Adrenal gland (tissue), 12 donors: ENCODE measurements around the gene PTPA. TPM values are rescaled to one million over a fixed set of nuclear protein-coding genes. Genes with fewer than 3 reads are reported as not detected.

Source experiments
- DNase-seq, 7 donors: peaks; one replicate each; pipeline ENCODE4 v3.0.0-alpha.2; 2019 to 2020
- H3K27ac ChIP-seq, 5 donors: fragments of 200-600 bp; sonication (generic) in 4 of 5; 1 replicate in 3 of 5; 2 replicates in 2 of 5; pipeline versions ENCODE4 v1.5.1 to v1.8.0; 2016 to 2020; ENCODE audit warnings: mild to moderate bottlenecking in 1 of 5
- H3K27me3 ChIP-seq: fragments of 200-600 bp; 2 replicates; pipeline ENCODE4 v1.8.0; 2021
- H3K36me3 ChIP-seq, 2 donors: fragments of 200-600 bp; replicated peaks in 1 of 2; 1 replicate in 1 of 2; 2 replicates in 1 of 2; pipeline versions ENCODE4 v1.5.1 to v1.8.0; 2018 to 2022
- H3K4me1 ChIP-seq, 2 donors: fragments of 200-600 bp; replicated peaks in 1 of 2; 1 replicate in 1 of 2; 2 replicates in 1 of 2; pipeline versions ENCODE4 v1.5.1 to v1.8.0; 2018 to 2021
- H3K4me3 ChIP-seq, 4 donors: fragments of 200-600 bp; sonication (generic) in 3 of 4; one replicate each; pipeline ENCODE4 v1.5.1; 2016 to 2018
- H3K9me3 ChIP-seq, 3 donors: fragments of 200-600 bp; sonication (generic) in 1 of 3; replicated peaks in 1 of 3; 1 replicate in 2 of 3; 2 replicates in 1 of 3; pipeline versions ENCODE4 v1.5.1 to v1.8.0; 2016 to 2021
- POLR2A ChIP-seq, 2 donors: fragments of 450-650 bp; IDR thresholded peaks; one replicate each; pipeline ENCODE4 v1.6.1; 2017; ENCODE audit warnings: antibody characterized with exemption in 2 of 2, mild to moderate bottlenecking in 2 of 2, moderate library complexity in 1 of 2
- WGBS, 4 donors: extraction: QIAGEN DNeasy Blood & Tissue Kit in 2 of 4; methylation state at CpG; one replicate each; pipeline versions ENCODE4 v1.1.5 to v1.1.7; 2013 to 2017; 5-methylcytosine and 5-hydroxymethylcytosine counted together
- intact Hi-C, 2 donors: fragments of 100-400 bp; cut with DNase I; formaldehyde crosslinking; loops; one replicate each; pipeline versions ENCODE4 v1.14.1 to v1.15.0; 2022 to 2023
- polyA plus RNA-seq, 3 donors: library from polyadenylated mRNA; stranded (reverse); fragments of 200-250 nt in 2 of 3; fragments of 350-450 nt in 1 of 3; fragmentation: Illumina TruSeq in 1 of 3; extraction: RNeasy Lipid Tissue Mini Kit (QIAGEN cat#74804) in 1 of 3; gene quantifications; one replicate each; pipeline ENCODE4 v1.2.3, GENCODE V29; 2013 to 2014
- total RNA-seq, 9 donors: library from RNA; depleted of rRNA in 4 of 9; stranded (reverse); fragments of >200 nt in 4 of 9; fragments of 120-200 nt in 1 of 9; fragmentation: NEBNext Ultra II Directional in 1 of 9; extraction: Animal tissue kit (Norgen Biotek cat#: 25700) in 1 of 9; gene quantifications; one replicate each; pipeline versions ENCODE4 v1.1.0 to v1.2.4, GENCODE V29; 2013 to 2023
- TF ChIP-seq, protein P1 (sequence below), 6 experiments: fragments of 450-650 bp in 4 of 6; fragments of 200-600 bp in 2 of 6; sonication (generic) in 1 of 6; IDR thresholded peaks; 1 replicate in 5 of 6; 2 replicates in 1 of 6; pipeline versions ENCODE4 v1.5.1 to v1.8.0; 2016 to 2021; ENCODE audit warnings: antibody characterized with exemption in 6 of 6, mild to moderate bottlenecking in 2 of 6, moderate library complexity in 1 of 6
- donor health status: healthy with polysubstance abuse.
- donor health status: Bipolar disorder and iron deficiency.
- donor health status: DM: yes; HTN: yes; CAD: no.
- donor health status: DM: no; HTN: no; CAD: no.
- donor health status: DM: no; HTN: no; CAD: no.
- donor health status: DM: yes; HTN: yes; CAD: no.

PTPA gene
- total and polyA plus RNA-seq, 12 donors: 71.3 to 248 (median 130) TPM

DNA sequence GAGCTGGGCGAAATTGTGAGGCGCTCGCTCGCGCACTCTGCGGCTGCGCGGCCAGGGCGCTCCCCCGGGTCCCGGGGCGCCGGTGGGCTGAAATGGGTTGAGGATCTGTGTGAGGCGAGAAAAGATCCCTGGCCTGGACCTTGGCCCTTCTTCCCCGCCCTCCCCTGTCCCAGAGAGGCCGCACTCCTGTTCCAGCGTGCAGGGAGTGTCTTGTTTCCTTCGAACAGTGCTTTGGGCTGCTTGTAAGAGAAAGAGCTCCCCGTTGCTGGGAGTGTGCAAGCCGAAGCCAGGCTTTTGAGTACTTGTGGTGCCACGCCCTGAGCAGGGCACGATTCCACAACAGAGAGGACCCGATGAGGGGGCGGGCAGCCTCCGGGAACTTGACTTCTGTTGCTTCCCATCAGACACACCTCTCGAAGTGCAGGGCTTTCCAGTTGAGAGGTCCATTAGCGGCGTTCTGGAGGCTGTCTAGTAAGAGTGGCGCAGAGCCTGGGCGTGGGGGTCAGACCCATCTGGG, 29.8 kb upstream of the PTPA start:
- H3K27ac ChIP-seq: peak overlapping the region in 4 of 5 donors; percentile 57 to 88 (median 76)

GRCh38 chr9:129084087-129084486, 27.1 kb upstream of the PTPA start:
- Histone ChIP-seq H3K27ac (no peak overlapping the region), H3K27me3 (no peaks in the 10 kb centered on the region), H3K9me3 (no peaks in the 10 kb centered on the region), H3K4me3 (no peak overlapping the region), H3K36me3 (peaks cover 0 to 29% of the 10 kb centered on the region in 2 donors), H3K4me1 (peaks cover 14 to 18% of the 10 kb centered on the region in 2 donors)
- DNase-seq: no peak
- 74 to 79% (median 76%) methylated on average over 7 of the region's 7 CpGs for WGBS, 4 donors
- TF ChIP-seq, protein P1, sequence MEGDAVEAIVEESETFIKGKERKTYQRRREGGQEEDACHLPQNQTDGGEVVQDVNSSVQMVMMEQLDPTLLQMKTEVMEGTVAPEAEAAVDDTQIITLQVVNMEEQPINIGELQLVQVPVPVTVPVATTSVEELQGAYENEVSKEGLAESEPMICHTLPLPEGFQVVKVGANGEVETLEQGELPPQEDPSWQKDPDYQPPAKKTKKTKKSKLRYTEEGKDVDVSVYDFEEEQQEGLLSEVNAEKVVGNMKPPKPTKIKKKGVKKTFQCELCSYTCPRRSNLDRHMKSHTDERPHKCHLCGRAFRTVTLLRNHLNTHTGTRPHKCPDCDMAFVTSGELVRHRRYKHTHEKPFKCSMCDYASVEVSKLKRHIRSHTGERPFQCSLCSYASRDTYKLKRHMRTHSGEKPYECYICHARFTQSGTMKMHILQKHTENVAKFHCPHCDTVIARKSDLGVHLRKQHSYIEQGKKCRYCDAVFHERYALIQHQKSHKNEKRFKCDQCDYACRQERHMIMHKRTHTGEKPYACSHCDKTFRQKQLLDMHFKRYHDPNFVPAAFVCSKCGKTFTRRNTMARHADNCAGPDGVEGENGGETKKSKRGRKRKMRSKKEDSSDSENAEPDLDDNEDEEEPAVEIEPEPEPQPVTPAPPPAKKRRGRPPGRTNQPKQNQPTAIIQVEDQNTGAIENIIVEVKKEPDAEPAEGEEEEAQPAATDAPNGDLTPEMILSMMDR (IDR thresholded peaks at IDR 0.05): no peak
- TF ChIP-seq POLR2A (IDR thresholded peaks at IDR 0.05): no peak
- intact Hi-C loops: no loop called here

More for the DNA sequence above, 29.8 kb upstream of the PTPA start:
- H3K27me3 ChIP-seq: no peaks in the 10 kb centered on the region
- WGBS, 4 donors: 0 to 3% (median 1%) methylated on average over 9 to 30 of the region's 30 CpGs
- intact Hi-C loops: no loop called here
- peaks cover 0 to 18% of the 10 kb centered on the region in 2 donors for H3K36me3 ChIP-seq
- TF ChIP-seq POLR2A (IDR thresholded peaks at IDR 0.05): no peak
- TF ChIP-seq, protein P1 (IDR thresholded peaks at IDR 0.05): no peak
- peak overlapping the region; percentile 43 to 77 (median 63) for H3K4me3 ChIP-seq
- no peaks in the 10 kb centered on the region for H3K9me3 ChIP-seq
- DNase-seq: peak in 1 of 7 donors; percentile 46
- peaks cover 14 to 18% of the 10 kb centered on the region in 2 donors for H3K4me1 ChIP-seq

GRCh38 chr9:129089246-129089645, 22.0 kb upstream of the PTPA start:
- peaks cover 0 to 36% of the 10 kb centered on the region in 2 donors for H3K36me3 ChIP-seq

DNA sequence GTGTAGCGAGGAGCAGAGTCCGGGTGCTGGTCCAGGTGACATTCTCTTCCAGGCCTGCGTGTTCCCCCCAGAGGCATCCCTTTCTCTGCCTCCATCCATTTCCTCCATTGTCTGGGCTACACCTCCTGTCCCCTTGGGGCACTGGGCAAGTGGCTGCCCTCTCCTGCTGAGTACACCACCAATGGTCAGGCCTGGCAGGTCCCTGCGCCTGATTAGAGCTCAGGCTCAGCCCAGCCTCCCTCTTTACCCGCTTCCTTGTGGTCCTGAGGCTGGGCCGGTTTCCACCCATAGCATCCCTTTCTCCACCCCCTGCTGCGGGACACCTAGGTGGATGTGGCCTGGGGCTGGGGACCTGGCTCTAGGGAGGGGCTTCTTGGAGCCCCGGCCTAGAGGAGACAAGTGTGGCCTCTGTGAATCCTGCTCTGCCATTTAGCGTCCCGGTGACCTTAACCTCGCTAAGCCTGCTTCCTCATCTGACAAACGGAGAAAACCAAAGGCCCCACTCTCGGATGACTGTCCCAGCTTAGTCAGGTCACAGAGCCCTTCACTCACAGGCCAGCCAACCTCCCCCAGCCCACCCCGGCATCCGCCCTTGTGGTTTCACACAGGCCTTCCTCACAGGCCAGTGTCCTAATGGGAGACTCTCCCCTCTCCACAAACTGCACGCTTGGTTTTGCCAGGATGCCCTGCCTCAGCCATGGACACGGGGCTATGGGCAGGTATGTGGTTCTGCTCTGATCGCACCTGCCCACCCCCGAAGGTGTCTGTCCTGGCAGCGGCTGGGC, 17.4 kb upstream of the PTPA start:
- TF ChIP-seq, protein P1 (IDR thresholded peaks at IDR 0.05): no peak
- no peak for TF ChIP-seq POLR2A (IDR thresholded peaks at IDR 0.05)
- intact Hi-C loops: no loop called here
- no peak overlapping the region for H3K4me3 ChIP-seq
- peak in 3 of 7 donors; percentile 35 to 52 (median 46) for DNase-seq
- H3K36me3 ChIP-seq: peaks cover 0 to 39% of the 10 kb centered on the region in 2 donors
- H3K4me1 ChIP-seq: peaks cover 15 to 22% of the 10 kb centered on the region in 2 donors
- no peaks in the 10 kb centered on the region for H3K9me3 ChIP-seq
- H3K27ac ChIP-seq: peak overlapping the region in 4 of 5 donors; percentile 13 to 77 (median 58)
- no peaks in the 10 kb centered on the region for H3K27me3 ChIP-seq
- 58 to 72% (median 66%) methylated on average over 14 to 20 of the region's 20 CpGs for WGBS, 4 donors

More at GRCh38 chr9:129089246-129089645, 22.0 kb upstream of the PTPA start:
- Histone ChIP-seq H3K9me3 (no peaks in the 10 kb centered on the region), H3K4me1 (peaks cover 4 to 10% of the 10 kb centered on the region in 2 donors), H3K4me3 (no peak overlapping the region), H3K27me3 (no peaks in the 10 kb centered on the region), H3K27ac (no peak overlapping the region)
- 78 to 100% (median 91%) methylated on average over 5 to 15 of the region's 15 CpGs for WGBS, 4 donors
- TF ChIP-seq, protein P1 (IDR thresholded peaks at IDR 0.05): no peak
- no peak for TF ChIP-seq POLR2A (IDR thresholded peaks at IDR 0.05)
- intact Hi-C loops: no loop called here
- DNase-seq: no peak
